WTC11 (cell line): ENCODE results near the gene ADGRG3. TPM values are rescaled to one million over a fixed set of nuclear protein-coding genes. Genes with fewer than 3 reads are reported as not detected.
A peak's percentile ranks its signal among the peaks of the same experiment; 100 is the strongest.

Source experiments
- ATAC-seq: fragments of 200-7000 bp; cut with Tn5 transposase; 2 replicates; pipeline ENCODE4 v1.10.0; 2021; ENCODE audit warnings: mild to moderate bottlenecking, moderate library complexity
- CTCF ChIA-PET: fragments of 300-600 bp; sonication (Branson Sonifier 250); formaldehyde crosslinking; loops from one replicate; lab custom pipeline; 2021; ENCODE audit warnings: antibody characterized with exemption; lab: Charles Lee
- POLR2A ChIA-PET: fragments of 350-600 bp; sonication (Branson Sonifier 250); formaldehyde crosslinking; loops from one replicate; lab custom pipeline; 2021; ENCODE audit warnings: antibody characterized with exemption; lab: Charles Lee
- DNase-seq: peaks from one replicate; pipeline ENCODE4 v3.0.0; 2021; ENCODE audit warnings: low spot score
- H3K27ac Mint-ChIP-seq: 2 replicates; pipeline ENCODE4 v1.8.0; 2021; ENCODE audit warnings: mixed read lengths
- H3K27me3 Mint-ChIP-seq: 2 replicates; pipeline ENCODE4 v1.8.0; 2021; ENCODE audit warnings: low read depth, mild to moderate bottlenecking, moderate library complexity, mixed read lengths
- H3K36me3 Mint-ChIP-seq: 2 replicates; pipeline ENCODE4 v1.8.0; 2021; ENCODE audit warnings: mixed read lengths
- H3K4me1 Mint-ChIP-seq: 2 replicates; pipeline ENCODE4 v1.8.0; 2022; ENCODE audit warnings: mixed read lengths
- H3K4me3 Mint-ChIP-seq: 2 replicates; pipeline ENCODE4 v1.8.0; 2021; ENCODE audit warnings: mild to moderate bottlenecking, moderate library complexity, mixed read lengths
- H3K9me3 Mint-ChIP-seq: 2 replicates; pipeline ENCODE4 v1.8.0; 2021; ENCODE audit warnings: mixed read lengths
- ATF1 ChIP-seq: sonication (generic); formaldehyde crosslinking; IDR thresholded peaks from 2 replicates; pipeline ENCODE4 v1.8.1; 2023; ENCODE audit warnings: mild to moderate bottlenecking, moderate library complexity, missing genetic modification reagents
- ATF6 ChIP-seq: sonication (generic); formaldehyde crosslinking; IDR thresholded peaks from 2 replicates; pipeline ENCODE4 v1.8.1; 2023; ENCODE audit warnings: mild to moderate bottlenecking, missing genetic modification reagents
- ERG ChIP-seq: fragments of 250-450 bp; sonication (Bioruptor Pico); IDR thresholded peaks from 2 replicates; pipeline ENCODE4 v1.8.0; 2021; ENCODE audit warnings: mild to moderate bottlenecking
- FOXK1 ChIP-seq: sonication (generic); formaldehyde crosslinking; IDR thresholded peaks from 2 replicates; pipeline ENCODE4 v1.8.0; 2022; ENCODE audit warnings: mild to moderate bottlenecking, moderate library complexity, missing genetic modification reagents
- GTF2I ChIP-seq: fragments of 250-450 bp; sonication (Bioruptor Pico); conservative IDR thresholded peaks from 2 replicates; pipeline ENCODE4 v1.4.0; 2021; ENCODE audit warnings: mild to moderate bottlenecking
- NFATC4 ChIP-seq: fragments of 250-450 bp; sonication (Bioruptor Pico); IDR thresholded peaks from 2 replicates; pipeline ENCODE4 v1.9.0; 2021; ENCODE audit warnings: mild to moderate bottlenecking
- NR3C1 ChIP-seq: sonication (generic); formaldehyde crosslinking; conservative IDR thresholded peaks from 2 replicates; pipeline ENCODE4 v1.8.1; 2023; ENCODE audit warnings: low read depth, mild to moderate bottlenecking, missing genetic modification reagents
- SMAD3 ChIP-seq: sonication (generic); formaldehyde crosslinking; IDR thresholded peaks from 2 replicates; pipeline ENCODE4 v1.8.0; 2022; ENCODE audit warnings: missing genetic modification reagents, mild to moderate bottlenecking, borderline replicate concordance
- SMAD4 ChIP-seq: sonication (generic); formaldehyde crosslinking; IDR thresholded peaks from 2 replicates; pipeline ENCODE4 v1.8.0; 2022; ENCODE audit warnings: mild to moderate bottlenecking, missing genetic modification reagents
- TEAD1 ChIP-seq: sonication (generic); formaldehyde crosslinking; IDR thresholded peaks from 2 replicates; pipeline ENCODE4 v1.8.0; 2022; ENCODE audit warnings: mild to moderate bottlenecking, missing genetic modification reagents
- ZBTB21 ChIP-seq: sonication (generic); formaldehyde crosslinking; IDR thresholded peaks from 2 replicates; pipeline ENCODE4 v1.8.1; 2023; ENCODE audit warnings: mild to moderate bottlenecking, missing genetic modification reagents, borderline replicate concordance
- total RNA-seq: library from RNA; stranded (reverse); gene quantifications from 3 replicates; pipeline ENCODE4 v1.2.3, GENCODE V29; 2021
- TF ChIP-seq, protein P1 (sequence below): sonication (generic); formaldehyde crosslinking; IDR thresholded peaks from 2 replicates; pipeline ENCODE4 v1.8.0; 2023; ENCODE audit warnings: mild to moderate bottlenecking, missing genetic modification reagents
- TF ChIP-seq, protein P2 (sequence below): fragments of 250-450 bp; sonication (Bioruptor Pico); IDR thresholded peaks from 2 replicates; pipeline ENCODE4 v1.9.0; 2021; ENCODE audit warnings: mild to moderate bottlenecking
- TF ChIP-seq, protein P3 (sequence below): fragments of 200-600 bp; IDR thresholded peaks from 2 replicates; pipeline ENCODE4 v1.8.0; 2022; ENCODE audit warnings: antibody characterized with exemption

The ADGRG3 gene
- total RNA-seq, 1 experiment from 2014 or later: 0.44 TPM

DNA sequence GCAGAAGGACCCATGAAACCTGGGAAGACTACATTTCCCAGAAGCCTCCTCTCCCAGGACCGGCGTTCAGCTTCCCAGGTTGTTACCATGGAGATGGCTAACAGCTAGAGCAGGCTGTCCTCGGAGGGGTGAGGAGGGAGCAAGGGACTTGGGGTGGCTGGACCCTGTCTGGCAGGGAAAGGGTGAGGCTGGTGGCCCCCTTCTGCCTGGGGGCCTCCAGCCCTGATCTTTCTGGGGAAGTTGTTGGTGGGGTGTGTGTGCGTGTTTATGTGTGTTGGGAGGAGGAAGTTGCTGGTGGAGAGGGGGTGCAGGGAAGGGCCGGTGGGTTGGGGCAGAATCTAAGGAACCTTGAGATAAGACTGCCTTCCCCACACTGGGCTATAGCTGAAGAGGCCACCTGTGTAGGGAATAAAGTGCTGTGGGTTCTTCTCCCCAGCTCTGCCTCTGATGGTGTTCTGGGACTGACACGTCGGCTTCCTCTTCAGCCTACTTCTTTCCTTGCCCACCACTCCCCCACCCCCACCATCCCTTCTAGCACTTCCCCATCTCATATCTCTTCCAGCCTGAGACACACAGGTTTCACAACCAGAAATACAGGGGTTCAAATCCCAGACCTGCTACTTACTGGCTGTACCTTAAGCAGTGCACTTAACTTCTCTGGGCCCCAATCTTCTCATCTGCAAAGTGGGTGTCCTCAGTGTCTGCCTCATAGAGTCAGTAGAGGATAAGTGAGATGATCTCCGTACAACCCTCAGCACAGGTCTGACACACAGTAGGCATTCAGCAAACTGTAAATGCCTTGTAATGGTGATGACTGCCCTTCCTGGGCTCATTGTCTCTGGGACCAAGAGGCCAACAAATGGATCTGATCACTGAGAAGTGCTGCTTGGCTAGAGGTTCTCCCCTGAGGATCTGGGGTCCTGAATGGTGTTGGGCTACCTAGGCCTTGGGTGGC is 26.9 kb downstream of the ADGRG3 start, which contains the start of gene DRC7:
DRC7 (plus strand) TSS at position 82 of the 955 bp plus-strand sequence. CDS start 3,144 bp downstream, outside the sequence.
- POLR2A ChIA-PET: interaction anchor here (0.7 kb wide), 1 partner anchor 190 kb away, joined by 4 read pairs; no protein-coding TSS in a partner anchor
- Mint-ChIP-seq H3K36me3 (no peaks in the 10 kb centered on the region), H3K4me1 (peaks cover 7% of the 10 kb centered on the region), H3K27me3 (no peaks in the 10 kb centered on the region), H3K27ac (no peak within 1 kb of the TSS), H3K9me3 (no peaks in the 10 kb centered on the region), H3K4me3 (peak within 1 kb of the TSS; percentile 65)
- peak; percentile 98 for ATAC-seq
- TF ChIP-seq SMAD4 (CRISPR knock-in tag): no peak
- TF ChIP-seq ERG (CRISPR knock-in tag): no peak
- TF ChIP-seq ATF1 (CRISPR knock-in tag): no peak
- TF ChIP-seq, protein P1, sequence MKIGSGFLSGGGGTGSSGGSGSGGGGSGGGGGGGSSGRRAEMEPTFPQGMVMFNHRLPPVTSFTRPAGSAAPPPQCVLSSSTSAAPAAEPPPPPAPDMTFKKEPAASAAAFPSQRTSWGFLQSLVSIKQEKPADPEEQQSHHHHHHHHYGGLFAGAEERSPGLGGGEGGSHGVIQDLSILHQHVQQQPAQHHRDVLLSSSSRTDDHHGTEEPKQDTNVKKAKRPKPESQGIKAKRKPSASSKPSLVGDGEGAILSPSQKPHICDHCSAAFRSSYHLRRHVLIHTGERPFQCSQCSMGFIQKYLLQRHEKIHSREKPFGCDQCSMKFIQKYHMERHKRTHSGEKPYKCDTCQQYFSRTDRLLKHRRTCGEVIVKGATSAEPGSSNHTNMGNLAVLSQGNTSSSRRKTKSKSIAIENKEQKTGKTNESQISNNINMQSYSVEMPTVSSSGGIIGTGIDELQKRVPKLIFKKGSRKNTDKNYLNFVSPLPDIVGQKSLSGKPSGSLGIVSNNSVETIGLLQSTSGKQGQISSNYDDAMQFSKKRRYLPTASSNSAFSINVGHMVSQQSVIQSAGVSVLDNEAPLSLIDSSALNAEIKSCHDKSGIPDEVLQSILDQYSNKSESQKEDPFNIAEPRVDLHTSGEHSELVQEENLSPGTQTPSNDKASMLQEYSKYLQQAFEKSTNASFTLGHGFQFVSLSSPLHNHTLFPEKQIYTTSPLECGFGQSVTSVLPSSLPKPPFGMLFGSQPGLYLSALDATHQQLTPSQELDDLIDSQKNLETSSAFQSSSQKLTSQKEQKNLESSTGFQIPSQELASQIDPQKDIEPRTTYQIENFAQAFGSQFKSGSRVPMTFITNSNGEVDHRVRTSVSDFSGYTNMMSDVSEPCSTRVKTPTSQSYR: no peak
- no peak for TF ChIP-seq TEAD1 (CRISPR knock-in tag)
- TF ChIP-seq FOXK1 (CRISPR knock-in tag): no peak
- TF ChIP-seq, protein P2, sequence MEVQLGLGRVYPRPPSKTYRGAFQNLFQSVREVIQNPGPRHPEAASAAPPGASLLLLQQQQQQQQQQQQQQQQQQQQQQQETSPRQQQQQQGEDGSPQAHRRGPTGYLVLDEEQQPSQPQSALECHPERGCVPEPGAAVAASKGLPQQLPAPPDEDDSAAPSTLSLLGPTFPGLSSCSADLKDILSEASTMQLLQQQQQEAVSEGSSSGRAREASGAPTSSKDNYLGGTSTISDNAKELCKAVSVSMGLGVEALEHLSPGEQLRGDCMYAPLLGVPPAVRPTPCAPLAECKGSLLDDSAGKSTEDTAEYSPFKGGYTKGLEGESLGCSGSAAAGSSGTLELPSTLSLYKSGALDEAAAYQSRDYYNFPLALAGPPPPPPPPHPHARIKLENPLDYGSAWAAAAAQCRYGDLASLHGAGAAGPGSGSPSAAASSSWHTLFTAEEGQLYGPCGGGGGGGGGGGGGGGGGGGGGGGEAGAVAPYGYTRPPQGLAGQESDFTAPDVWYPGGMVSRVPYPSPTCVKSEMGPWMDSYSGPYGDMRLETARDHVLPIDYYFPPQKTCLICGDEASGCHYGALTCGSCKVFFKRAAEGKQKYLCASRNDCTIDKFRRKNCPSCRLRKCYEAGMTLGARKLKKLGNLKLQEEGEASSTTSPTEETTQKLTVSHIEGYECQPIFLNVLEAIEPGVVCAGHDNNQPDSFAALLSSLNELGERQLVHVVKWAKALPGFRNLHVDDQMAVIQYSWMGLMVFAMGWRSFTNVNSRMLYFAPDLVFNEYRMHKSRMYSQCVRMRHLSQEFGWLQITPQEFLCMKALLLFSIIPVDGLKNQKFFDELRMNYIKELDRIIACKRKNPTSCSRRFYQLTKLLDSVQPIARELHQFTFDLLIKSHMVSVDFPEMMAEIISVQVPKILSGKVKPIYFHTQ (CRISPR knock-in tag): no peak
- no peak for TF ChIP-seq NFATC4
- DNase-seq: peak; percentile 74
- CTCF ChIA-PET: interaction anchor here (0.6 to 2.3 kb wide), 2 partner anchors 26 to 27 kb away, joined by 3 to 7 read pairs; no protein-coding TSS in a partner anchor

DNA sequence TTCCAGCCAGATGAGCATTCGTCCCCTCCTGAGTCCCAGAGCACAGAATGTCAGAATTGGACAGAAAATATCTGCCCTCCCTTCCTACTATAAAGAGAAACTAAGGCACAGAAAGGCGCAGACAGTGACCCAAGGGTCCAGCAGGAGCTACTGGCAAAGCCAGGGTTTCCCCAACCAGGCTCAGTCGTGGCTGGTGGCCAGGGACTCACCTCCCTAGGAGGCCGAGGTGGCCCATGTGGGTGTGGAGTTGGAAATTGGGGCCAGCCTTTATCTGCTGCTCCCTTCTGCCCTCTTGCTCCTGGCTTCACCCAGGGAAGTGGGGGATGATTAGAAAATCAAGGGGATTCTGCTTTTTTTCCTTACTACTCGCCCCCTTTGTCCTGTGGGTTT is 27.6 kb downstream of the ADGRG3 start:
- no peak for DNase-seq
- H3K27me3 Mint-ChIP-seq: no peaks in the 10 kb centered on the region
- H3K4me1 Mint-ChIP-seq: peaks cover 6% of the 10 kb centered on the region
- ChIA-PET CTCF (interaction anchor here (1.7 kb wide), 1 partner anchor 104 kb away, joined by 3 read pairs; no protein-coding TSS in a partner anchor), POLR2A (no interaction called here)
- no peak for ATAC-seq
- no peaks in the 10 kb centered on the region for H3K9me3 Mint-ChIP-seq
- H3K4me3 Mint-ChIP-seq: no peak overlapping the region
- no peaks in the 10 kb centered on the region for H3K36me3 Mint-ChIP-seq
- no peak overlapping the region for H3K27ac Mint-ChIP-seq
- TF ChIP-seq GTF2I (CRISPR knock-in tag) (no peak), NR3C1 (CRISPR knock-in tag) (no peak), ZBTB21 (CRISPR knock-in tag) (no peak), ATF6 (CRISPR knock-in tag) (no peak), SMAD3 (CRISPR knock-in tag) (no peak)
- TF ChIP-seq, protein P3, sequence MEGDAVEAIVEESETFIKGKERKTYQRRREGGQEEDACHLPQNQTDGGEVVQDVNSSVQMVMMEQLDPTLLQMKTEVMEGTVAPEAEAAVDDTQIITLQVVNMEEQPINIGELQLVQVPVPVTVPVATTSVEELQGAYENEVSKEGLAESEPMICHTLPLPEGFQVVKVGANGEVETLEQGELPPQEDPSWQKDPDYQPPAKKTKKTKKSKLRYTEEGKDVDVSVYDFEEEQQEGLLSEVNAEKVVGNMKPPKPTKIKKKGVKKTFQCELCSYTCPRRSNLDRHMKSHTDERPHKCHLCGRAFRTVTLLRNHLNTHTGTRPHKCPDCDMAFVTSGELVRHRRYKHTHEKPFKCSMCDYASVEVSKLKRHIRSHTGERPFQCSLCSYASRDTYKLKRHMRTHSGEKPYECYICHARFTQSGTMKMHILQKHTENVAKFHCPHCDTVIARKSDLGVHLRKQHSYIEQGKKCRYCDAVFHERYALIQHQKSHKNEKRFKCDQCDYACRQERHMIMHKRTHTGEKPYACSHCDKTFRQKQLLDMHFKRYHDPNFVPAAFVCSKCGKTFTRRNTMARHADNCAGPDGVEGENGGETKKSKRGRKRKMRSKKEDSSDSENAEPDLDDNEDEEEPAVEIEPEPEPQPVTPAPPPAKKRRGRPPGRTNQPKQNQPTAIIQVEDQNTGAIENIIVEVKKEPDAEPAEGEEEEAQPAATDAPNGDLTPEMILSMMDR: no peak
- TF ChIP-seq, protein P2 (CRISPR knock-in tag): no peak
